ENCODE measurements around the gene EDARADD. TPM values are rescaled to one million over a fixed set of nuclear protein-coding genes. Genes with fewer than 3 reads are reported as not detected.
A peak's percentile ranks its signal among the peaks of the same experiment; 100 is the strongest.
"Not testable (repeated sequence)": the region's sequence is repeated elsewhere in the genome, so short reads cannot be mapped to it uniquely, and the experiment has no call there.

The EDARADD gene
- total RNA-seq, 1 donor from 2014 or later = 4.2 TPM

DNA sequence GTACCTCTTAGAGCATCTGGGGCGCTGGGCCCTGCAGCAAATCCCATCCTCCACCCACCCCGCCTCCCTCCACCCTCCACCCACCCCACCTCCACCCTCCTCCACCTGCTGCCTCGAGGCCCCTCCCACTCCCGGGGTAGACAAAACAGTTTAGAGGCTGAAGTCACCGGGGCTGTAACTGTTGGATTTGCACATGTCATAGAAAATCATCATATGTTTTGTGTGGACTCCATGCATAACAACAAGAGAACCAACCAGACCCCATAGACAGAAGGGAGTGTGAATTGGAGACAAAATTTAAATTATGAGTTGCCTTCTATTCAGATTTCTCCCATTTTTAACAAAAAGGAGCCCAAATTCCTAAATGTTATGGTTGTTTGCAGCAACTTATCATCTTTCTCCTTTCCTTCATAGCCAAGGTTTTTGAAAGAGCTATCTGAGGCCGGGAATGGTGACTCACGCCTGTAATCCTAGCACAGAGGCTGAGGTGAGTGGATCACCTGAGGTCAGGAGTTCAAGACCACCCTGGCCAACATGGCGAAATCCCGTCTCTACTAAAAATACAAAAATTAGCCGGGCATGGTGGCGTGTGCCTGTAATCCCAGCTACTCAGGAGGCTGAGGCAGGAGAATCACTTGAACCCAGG, 101.5 kb downstream of the EDARADD start:
- H3K36me3 ChIP-seq (ENCODE audit: control insufficient read depth, insufficient read depth, low read length) = no peaks in the 10 kb centered on the region
- DNase-seq (ENCODE audit: low read depth) = no peak
- no peak overlapping the region for H3K4me3 ChIP-seq (ENCODE audit: low read depth, low read length)
- no peaks in the 10 kb centered on the region for H3K27me3 ChIP-seq (ENCODE audit: control insufficient read depth, insufficient read depth, low read length)
- TF ChIP-seq, protein P1, sequence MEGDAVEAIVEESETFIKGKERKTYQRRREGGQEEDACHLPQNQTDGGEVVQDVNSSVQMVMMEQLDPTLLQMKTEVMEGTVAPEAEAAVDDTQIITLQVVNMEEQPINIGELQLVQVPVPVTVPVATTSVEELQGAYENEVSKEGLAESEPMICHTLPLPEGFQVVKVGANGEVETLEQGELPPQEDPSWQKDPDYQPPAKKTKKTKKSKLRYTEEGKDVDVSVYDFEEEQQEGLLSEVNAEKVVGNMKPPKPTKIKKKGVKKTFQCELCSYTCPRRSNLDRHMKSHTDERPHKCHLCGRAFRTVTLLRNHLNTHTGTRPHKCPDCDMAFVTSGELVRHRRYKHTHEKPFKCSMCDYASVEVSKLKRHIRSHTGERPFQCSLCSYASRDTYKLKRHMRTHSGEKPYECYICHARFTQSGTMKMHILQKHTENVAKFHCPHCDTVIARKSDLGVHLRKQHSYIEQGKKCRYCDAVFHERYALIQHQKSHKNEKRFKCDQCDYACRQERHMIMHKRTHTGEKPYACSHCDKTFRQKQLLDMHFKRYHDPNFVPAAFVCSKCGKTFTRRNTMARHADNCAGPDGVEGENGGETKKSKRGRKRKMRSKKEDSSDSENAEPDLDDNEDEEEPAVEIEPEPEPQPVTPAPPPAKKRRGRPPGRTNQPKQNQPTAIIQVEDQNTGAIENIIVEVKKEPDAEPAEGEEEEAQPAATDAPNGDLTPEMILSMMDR (IDR thresholded peaks at IDR 0.05; ENCODE audit: insufficient read depth, low read length, poor library complexity, severe bottlenecking) = no peak

GRCh38 chr1:236497908-236498307, 103.8 kb downstream of the EDARADD start:
- H3K27me3 ChIP-seq (ENCODE audit: control insufficient read depth, insufficient read depth, low read length) = no peaks in the 10 kb centered on the region
- TF ChIP-seq, protein P1 (IDR thresholded peaks at IDR 0.05; ENCODE audit: insufficient read depth, low read length, poor library complexity, severe bottlenecking) = no peak
- no peak for DNase-seq (ENCODE audit: low read depth)
- H3K4me3 ChIP-seq (ENCODE audit: low read depth, low read length) = no peak overlapping the region
- no peaks in the 10 kb centered on the region for H3K36me3 ChIP-seq (ENCODE audit: control insufficient read depth, insufficient read depth, low read length)

DNA sequence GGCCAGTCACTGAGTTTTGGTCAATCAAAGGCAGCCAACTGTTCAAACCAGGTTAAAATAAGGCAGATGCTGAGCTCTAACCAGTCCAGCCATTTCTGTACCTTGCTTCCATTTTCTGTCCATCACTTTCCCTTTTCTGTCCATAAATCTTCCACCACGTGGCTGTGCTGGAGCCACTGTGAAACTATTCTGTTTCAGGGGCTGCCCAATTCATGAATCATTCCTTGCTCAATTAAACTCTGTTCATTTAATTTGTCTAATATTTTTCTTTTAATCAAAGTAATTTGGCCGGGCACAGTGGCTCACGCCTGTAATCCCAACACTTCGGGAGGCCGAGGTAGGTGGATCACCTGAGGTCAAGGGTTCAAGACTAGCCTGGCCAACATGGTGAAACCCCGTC, 107.0 kb downstream of the EDARADD start:
- TF ChIP-seq, protein P1 (IDR thresholded peaks at IDR 0.05; ENCODE audit: insufficient read depth, low read length, poor library complexity, severe bottlenecking) = no peak
- no peaks in the 10 kb centered on the region for H3K27me3 ChIP-seq (ENCODE audit: control insufficient read depth, insufficient read depth, low read length)
- H3K36me3 ChIP-seq (ENCODE audit: control insufficient read depth, insufficient read depth, low read length) = no peaks in the 10 kb centered on the region
- H3K4me3 ChIP-seq (ENCODE audit: low read depth, low read length) = no peak overlapping the region
- no peak for DNase-seq (ENCODE audit: low read depth)

- no peaks in the 10 kb centered on the region for H3K36me3 ChIP-seq (ENCODE audit: control insufficient read depth, insufficient read depth, low read length)
- TF ChIP-seq, protein P1 (IDR thresholded peaks at IDR 0.05; ENCODE audit: insufficient read depth, low read length, poor library complexity, severe bottlenecking) = no peak
- no peak overlapping the region for H3K4me3 ChIP-seq (ENCODE audit: low read depth, low read length)
- H3K27me3 ChIP-seq (ENCODE audit: control insufficient read depth, insufficient read depth, low read length) = no peaks in the 10 kb centered on the region
- DNase-seq (ENCODE audit: low read depth) = peak; percentile 60
These were observed 108.5 kb downstream of the EDARADD start for GRCh38 chr1:236502579-236502971.

GRCh38 chr1:236502972-236503639, 109.0 kb downstream of the EDARADD start:
- Histone ChIP-seq H3K36me3 (ENCODE audit: control insufficient read depth, insufficient read depth, low read length) (no peaks in the 10 kb centered on the region), H3K4me3 (ENCODE audit: low read depth, low read length) (peak overlapping the region; percentile 12), H3K27me3 (ENCODE audit: control insufficient read depth, insufficient read depth, low read length) (no peaks in the 10 kb centered on the region)
- TF ChIP-seq, protein P1 (IDR thresholded peaks at IDR 0.05; ENCODE audit: insufficient read depth, low read length, poor library complexity, severe bottlenecking) = no peak
- peak; percentile 50 for DNase-seq (ENCODE audit: low read depth)

DNA sequence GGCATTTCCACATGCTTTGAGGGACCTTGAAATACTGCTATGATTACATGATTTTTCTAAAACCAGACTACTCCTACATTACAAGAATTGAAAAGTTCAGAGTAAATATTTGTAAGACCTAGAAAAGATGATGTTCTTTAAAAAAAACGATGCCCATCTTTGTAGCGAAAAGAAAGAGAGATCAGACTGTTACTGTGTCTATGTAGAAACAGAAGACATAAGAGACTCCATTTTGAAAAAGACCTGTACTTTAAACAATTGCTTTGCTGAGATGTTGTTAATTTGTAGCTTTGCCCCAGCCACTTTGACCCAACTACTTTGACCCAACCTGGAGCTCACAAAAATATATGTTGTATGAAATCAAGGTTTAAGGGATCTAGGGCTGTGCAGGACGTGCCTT, 110.3 kb downstream of the EDARADD start:
- H3K4me3 ChIP-seq (ENCODE audit: low read depth, low read length); DNase-seq (ENCODE audit: low read depth); H3K27me3 ChIP-seq (ENCODE audit: control insufficient read depth, insufficient read depth, low read length); H3K36me3 ChIP-seq (ENCODE audit: control insufficient read depth, insufficient read depth, low read length): not testable (repeated sequence)

Measured in kidney epithelial cell (primary cell).